ENCODE results near the gene RPS19BP1. TPM values are rescaled to one million over a fixed set of nuclear protein-coding genes. Genes with fewer than 3 reads are reported as not detected.

The RPS19BP1 gene
- total RNA-seq, 6 donors from 2014 or later, result 71.2 to 168 (median 106) TPM

DNA sequence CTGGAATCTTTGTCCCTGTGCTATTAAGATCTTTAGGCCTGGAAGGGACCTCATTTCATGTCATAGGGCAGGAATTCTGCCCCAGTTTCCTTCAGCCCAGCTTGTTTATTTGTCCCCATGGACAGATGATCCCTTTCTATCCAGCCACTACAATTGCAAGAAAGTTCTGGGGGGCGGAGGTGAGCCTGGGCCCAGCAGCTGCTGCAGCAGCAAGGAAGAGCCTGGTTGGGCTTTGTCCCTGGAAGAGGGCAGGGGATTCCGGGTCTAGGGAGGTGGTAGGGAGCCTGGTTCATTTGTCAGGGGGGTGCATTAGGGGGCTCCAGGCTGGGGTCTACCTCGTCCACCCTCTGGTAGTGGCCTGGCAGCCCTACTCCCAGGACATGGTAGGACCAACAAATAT is 21.6 kb upstream of the RPS19BP1 start:
- TF ChIP-seq POLR2A (IDR thresholded peaks at IDR 0.05) (no peak), POLR2AphosphoS5 (IDR thresholded peaks at IDR 0.05) (no peak), EP300 (IDR thresholded peaks at IDR 0.05) (no peak)
- TF ChIP-seq, protein P1, sequence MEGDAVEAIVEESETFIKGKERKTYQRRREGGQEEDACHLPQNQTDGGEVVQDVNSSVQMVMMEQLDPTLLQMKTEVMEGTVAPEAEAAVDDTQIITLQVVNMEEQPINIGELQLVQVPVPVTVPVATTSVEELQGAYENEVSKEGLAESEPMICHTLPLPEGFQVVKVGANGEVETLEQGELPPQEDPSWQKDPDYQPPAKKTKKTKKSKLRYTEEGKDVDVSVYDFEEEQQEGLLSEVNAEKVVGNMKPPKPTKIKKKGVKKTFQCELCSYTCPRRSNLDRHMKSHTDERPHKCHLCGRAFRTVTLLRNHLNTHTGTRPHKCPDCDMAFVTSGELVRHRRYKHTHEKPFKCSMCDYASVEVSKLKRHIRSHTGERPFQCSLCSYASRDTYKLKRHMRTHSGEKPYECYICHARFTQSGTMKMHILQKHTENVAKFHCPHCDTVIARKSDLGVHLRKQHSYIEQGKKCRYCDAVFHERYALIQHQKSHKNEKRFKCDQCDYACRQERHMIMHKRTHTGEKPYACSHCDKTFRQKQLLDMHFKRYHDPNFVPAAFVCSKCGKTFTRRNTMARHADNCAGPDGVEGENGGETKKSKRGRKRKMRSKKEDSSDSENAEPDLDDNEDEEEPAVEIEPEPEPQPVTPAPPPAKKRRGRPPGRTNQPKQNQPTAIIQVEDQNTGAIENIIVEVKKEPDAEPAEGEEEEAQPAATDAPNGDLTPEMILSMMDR (IDR thresholded peaks at IDR 0.05), result no peak
- Histone ChIP-seq H3K27ac (no peak overlapping the region), H3K27me3 (peaks cover 0 to 31% (median 19%) of the 10 kb centered on the region in 4 donors), H3K36me3 (no peaks in the 10 kb centered on the region), H3K9me3 (no peaks in the 10 kb centered on the region), H3K4me3 (no peak overlapping the region), H3K4me1 (peaks cover 8 to 17% (median 9%) of the 10 kb centered on the region in 4 donors)
- ATAC-seq (ENCODE audit: low FRiP score in 2 of 2) (no peak), DNase-seq (no peak)
- WGBS, 2 donors, result 21 to 58% methylated on average over 2 to 3 of the region's 3 CpGs

DNA sequence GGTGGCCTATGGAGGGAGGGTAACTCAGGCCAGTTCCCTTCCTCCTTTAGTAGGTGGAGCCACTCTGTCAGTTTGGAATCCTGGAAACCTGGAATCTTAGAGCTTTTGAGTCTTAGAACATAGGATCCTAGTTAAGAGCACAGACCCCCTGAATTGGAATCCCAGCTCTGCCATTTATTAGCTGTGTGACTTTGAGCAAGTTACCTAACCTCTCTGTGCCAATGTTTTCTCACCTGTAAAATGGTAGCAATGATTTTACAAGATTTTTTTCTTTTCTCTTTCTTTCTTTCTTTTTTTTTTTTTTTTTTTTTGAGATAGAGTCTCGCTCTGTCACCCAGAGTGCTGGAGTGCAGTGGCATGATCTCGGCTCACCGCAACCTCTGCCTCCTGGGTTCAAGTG is 20.9 kb upstream of the RPS19BP1 start:
- 96% methylated on average over 3 of the region's 3 CpGs for WGBS, 2 donors
- no peak for DNase-seq
- TF ChIP-seq, protein P1 (IDR thresholded peaks at IDR 0.05), result no peak
- TF ChIP-seq POLR2AphosphoS5 (IDR thresholded peaks at IDR 0.05), result no peak
- no peak for TF ChIP-seq EP300 (IDR thresholded peaks at IDR 0.05)
- no peak for TF ChIP-seq POLR2A (IDR thresholded peaks at IDR 0.05)

DNA sequence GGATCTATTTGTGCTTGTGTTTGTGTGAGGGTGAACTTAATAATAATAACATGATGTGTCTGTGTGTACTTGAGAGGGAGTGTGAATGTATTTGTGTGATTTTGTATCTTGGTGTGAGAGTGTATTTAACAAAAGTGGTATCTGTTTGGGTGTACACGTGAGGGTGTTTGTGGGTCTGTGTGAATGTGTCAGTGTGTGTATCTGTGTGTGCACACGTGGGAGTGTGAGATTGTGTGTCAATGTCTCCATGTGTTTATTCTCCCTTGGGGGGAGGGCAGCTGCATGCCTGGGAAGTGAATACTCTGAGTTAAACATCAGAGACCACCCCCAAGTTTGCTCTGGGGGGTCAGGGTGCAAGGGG is 15.0 kb upstream of the RPS19BP1 start:
- WGBS, 2 donors, result 46 to 50% methylated on average over 2 of the region's 2 CpGs
- H3K36me3 ChIP-seq, result no peaks in the 10 kb centered on the region
- no peaks in the 10 kb centered on the region for H3K9me3 ChIP-seq
- ATAC-seq (ENCODE audit: low FRiP score in 2 of 2) (no peak), DNase-seq (no peak)
- H3K27me3 ChIP-seq, result peaks cover 0 to 3% (median 0%) of the 10 kb centered on the region in 4 donors
- TF ChIP-seq, protein P1 (IDR thresholded peaks at IDR 0.05), result no peak
- no peak for TF ChIP-seq POLR2A (IDR thresholded peaks at IDR 0.05)
- TF ChIP-seq POLR2AphosphoS5 (IDR thresholded peaks at IDR 0.05), result no peak
- no peak for TF ChIP-seq EP300 (IDR thresholded peaks at IDR 0.05)
- H3K4me3 ChIP-seq, result no peak overlapping the region
- H3K27ac ChIP-seq, result no peak overlapping the region
- no peaks in the 10 kb centered on the region for H3K4me1 ChIP-seq

More for the DNA sequence above, 20.9 kb upstream of the RPS19BP1 start:
- Histone ChIP-seq H3K4me1 (peaks cover 7 to 15% (median 8%) of the 10 kb centered on the region in 4 donors), H3K4me3 (no peak overlapping the region), H3K9me3 (no peaks in the 10 kb centered on the region), H3K27me3 (peaks cover 0 to 25% (median 17%) of the 10 kb centered on the region in 4 donors), H3K36me3 (no peaks in the 10 kb centered on the region), H3K27ac (no peak overlapping the region)
- no peak for ATAC-seq (ENCODE audit: low FRiP score in 2 of 2)

DNA sequence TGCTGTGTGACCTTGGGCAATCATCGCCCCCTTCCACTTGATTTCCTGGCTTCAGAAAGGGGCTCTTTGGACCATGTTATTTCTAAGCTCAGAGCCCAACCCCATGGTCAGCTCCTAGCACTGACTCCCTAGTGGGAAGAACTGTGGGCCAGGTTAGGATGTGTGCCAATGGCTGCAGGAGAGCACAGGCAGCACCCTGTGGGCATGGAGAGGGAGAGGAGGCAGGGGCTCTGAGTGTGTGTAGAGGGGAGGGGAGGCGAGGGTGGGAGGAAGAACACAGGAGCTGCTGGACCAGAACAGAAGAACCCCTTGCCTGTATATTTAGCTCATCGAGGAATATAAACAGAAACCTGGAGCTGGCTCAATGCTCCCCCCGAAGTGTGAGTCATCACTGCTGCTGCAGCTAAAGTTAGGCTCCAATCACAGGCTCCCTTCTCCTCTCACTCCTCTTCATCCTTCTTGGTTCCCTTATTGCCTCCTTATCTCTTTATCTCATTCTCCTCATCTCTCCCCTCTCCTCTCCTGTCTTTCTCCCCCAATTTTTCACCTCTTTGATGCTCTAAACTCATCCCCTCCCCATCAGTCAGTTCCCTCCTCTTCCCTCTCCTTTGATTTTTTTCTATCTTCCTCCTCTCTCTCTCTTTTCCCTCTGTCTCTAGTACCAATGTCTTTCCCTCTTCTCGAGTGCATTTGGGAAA is 14.5 kb upstream of the RPS19BP1 start:
- TF ChIP-seq, protein P1 (IDR thresholded peaks at IDR 0.05), result no peak
- TF ChIP-seq EP300 (IDR thresholded peaks at IDR 0.05), result no peak
- TF ChIP-seq POLR2A (IDR thresholded peaks at IDR 0.05), result no peak
- Histone ChIP-seq H3K4me1 (no peaks in the 10 kb centered on the region), H3K4me3 (no peak overlapping the region), H3K27ac (no peak overlapping the region), H3K27me3 (peaks cover 0 to 3% (median 0%) of the 10 kb centered on the region in 4 donors), H3K9me3 (no peaks in the 10 kb centered on the region), H3K36me3 (no peaks in the 10 kb centered on the region)
- no peak for ATAC-seq (ENCODE audit: low FRiP score in 2 of 2)
- DNase-seq, result no peak
- 53 to 59% methylated on average over 5 of the region's 5 CpGs for WGBS, 2 donors
